Measurements from ENCODE around the gene DICER1.
"Not testable (repeated sequence)": the region's sequence is repeated elsewhere in the genome, so short reads cannot be mapped to it uniquely, and the experiment has no call there.

Gene DICER1

GRCh38 chr14:95184413-95184790 is 27.1 kb upstream of the DICER1 start:
- no peak for DNase-seq (ENCODE audit: low read depth)

GRCh38 chr14:95183532-95184412 is 26.4 kb upstream of the DICER1 start:
- no peak for DNase-seq (ENCODE audit: low read depth)

- no peak for DNase-seq (ENCODE audit: low read depth)
Observed at GRCh38 chr14:95183082-95183481, 25.8 kb upstream of the DICER1 start.

- no peak for DNase-seq (ENCODE audit: low read depth)
Observed at GRCh38 chr14:95182379-95182778, 25.1 kb upstream of the DICER1 start.

- no peak for DNase-seq (ENCODE audit: low read depth)
Observed at GRCh38 chr14:95180966-95181741, 23.8 kb upstream of the DICER1 start.

- not testable (repeated sequence) for DNase-seq (ENCODE audit: low read depth)
Observed at GRCh38 chr14:95175670-95176069, 18.3 kb upstream of the DICER1 start.

GRCh38 chr14:95174184-95174792 is 17.0 kb upstream of the DICER1 start:
- no peak for DNase-seq (ENCODE audit: low read depth)

- DNase-seq (ENCODE audit: low read depth): no peak
Observed at GRCh38 chr14:95173518-95173917, 16.2 kb upstream of the DICER1 start.

- DNase-seq (ENCODE audit: low read depth): no peak
Observed at GRCh38 chr14:95167177-95167576, 9.8 kb upstream of the DICER1 start.

- no peak for DNase-seq (ENCODE audit: low read depth)
Observed at GRCh38 chr14:95165517-95165916, 8.2 kb upstream of the DICER1 start.

GRCh38 chr14:95164506-95164905 is 7.2 kb upstream of the DICER1 start:
- no peak for DNase-seq (ENCODE audit: low read depth)

- no peak for DNase-seq (ENCODE audit: low read depth)
Observed at GRCh38 chr14:95163666-95164065, 6.3 kb upstream of the DICER1 start.

- DNase-seq (ENCODE audit: low read depth): no peak
Observed at GRCh38 chr14:95163132-95163531, 5.8 kb upstream of the DICER1 start.

GRCh38 chr14:95162641-95163040 is 5.3 kb upstream of the DICER1 start:
- DNase-seq (ENCODE audit: low read depth): no peak

- DNase-seq (ENCODE audit: low read depth): no peak
Observed at GRCh38 chr14:95157048-95157326, 342 bp downstream of the DICER1 start.

- peak; percentile 14 for DNase-seq (ENCODE audit: low read depth)
Observed at GRCh38 chr14:95156161-95157047, 925 bp downstream of the DICER1 start.

GRCh38 chr14:95155045-95155444 is 2.3 kb downstream of the DICER1 start:
- no peak for DNase-seq (ENCODE audit: low read depth)

GRCh38 chr14:95153866-95154265 is 3.5 kb downstream of the DICER1 start:
- no peak for DNase-seq (ENCODE audit: low read depth)

- DNase-seq (ENCODE audit: low read depth): no peak
Observed at GRCh38 chr14:95151561-95151960, 5.8 kb downstream of the DICER1 start.

- DNase-seq (ENCODE audit: low read depth): no peak
Observed at GRCh38 chr14:95150910-95151309, 6.4 kb downstream of the DICER1 start.

- no peak for DNase-seq (ENCODE audit: low read depth)
Observed at GRCh38 chr14:95149441-95149840, 7.9 kb downstream of the DICER1 start.

GRCh38 chr14:95147597-95147996 is 9.7 kb downstream of the DICER1 start:
- DNase-seq (ENCODE audit: low read depth): no peak

Measured in activated T-cell treated with anti-CD3 and anti-CD28 coated beads for 24 hours (primary cell).